IMR-90 (cell line): Measurements from ENCODE around the gene PTPRN2. TPM values are rescaled to one million over a fixed set of nuclear protein-coding genes. Genes with fewer than 3 reads are reported as not detected.

Experiments
- ATAC-seq: fragments of 200-7000 bp; cut with Tn5 transposase; 2 replicates; pipeline ENCODE4 v1.9.1; 2020; ENCODE audit warnings: low read depth, mild to moderate bottlenecking, moderate library complexity
- BruUV-seq: library from RNA; stranded (reverse); fragments of 400-500 nt; replicated peaks from 2 replicates; lab custom pipeline; 2021; lab: Mats Ljungman, UMichigan
- CTCF ChIA-PET: fragments of 300-600 bp; formaldehyde crosslinking; extraction: SDS; loops from one replicate; lab custom pipeline; 2021; ENCODE audit warnings: antibody characterized with exemption; lab: Yijun Ruan, JAX
- POLR2A ChIA-PET: fragments of 300-600 bp; sonication (Branson Sonifier 250); formaldehyde crosslinking; loops from one replicate; lab custom pipeline; 2022; ENCODE audit warnings: antibody characterized with exemption; ENCODE audit not compliant: unreplicated experiment; lab: Charles Lee
- DNase-seq: peaks from one replicate; pipeline ENCODE4 v3.0.0; 2013
- H2AFZ ChIP-seq: replicated peaks from 2 replicates; pipeline ENCODE3; 2013; ENCODE audit warnings: low read length, mild to moderate bottlenecking; ENCODE audit not compliant: poor library complexity
- H2AK5ac ChIP-seq: 2 replicates; pipeline ENCODE4 v1.6.1; 2013; ENCODE audit warnings: low read depth, low read length, inconsistent platforms
- H2AK9ac ChIP-seq: replicated peaks from 2 replicates; pipeline ENCODE3; 2013; ENCODE audit warnings: mild to moderate bottlenecking, low read depth, low read length, moderate library complexity; ENCODE audit not compliant: poor library complexity
- H2BK120ac ChIP-seq: 2 replicates; pipeline ENCODE4 v1.6.1; 2013; ENCODE audit warnings: low read depth, low read length, inconsistent platforms
- H2BK15ac ChIP-seq: 3 replicates; pipeline ENCODE4 v1.6.1; 2013; ENCODE audit warnings: low read depth, low read length, inconsistent platforms
- H2BK20ac ChIP-seq: 2 replicates; pipeline ENCODE4 v1.6.1; 2013; ENCODE audit warnings: low read depth, mild to moderate bottlenecking, inconsistent platforms, low read length, moderate library complexity
- H2BK5ac ChIP-seq: 2 replicates; pipeline ENCODE4 v1.6.1; 2013; ENCODE audit warnings: mild to moderate bottlenecking, low read depth, low read length, inconsistent platforms; ENCODE audit not compliant: poor library complexity, severe bottlenecking
- H3K14ac ChIP-seq: replicated peaks from 2 replicates; pipeline ENCODE4 v1.6.1; 2013; ENCODE audit warnings: low read depth, low read length, inconsistent platforms
- H3K18ac ChIP-seq: 2 replicates; pipeline ENCODE4 v1.6.1; 2013; ENCODE audit warnings: low read depth, low read length, control low read depth
- H3K23ac ChIP-seq: 2 replicates; pipeline ENCODE4 v1.6.1; 2013; ENCODE audit warnings: low read depth, low read length, inconsistent platforms
- H3K27ac ChIP-seq: 2 replicates; pipeline ENCODE4 v1.5.1; 2013; ENCODE audit warnings: mild to moderate bottlenecking, control low read depth, low read length; ENCODE audit not compliant: insufficient read depth
- H3K27me3 ChIP-seq: 2 replicates; pipeline ENCODE4 v1.6.1; 2013; ENCODE audit warnings: low read length; ENCODE audit not compliant: control insufficient read depth, insufficient read depth
- H3K36me3 ChIP-seq: 2 replicates; pipeline ENCODE4 v1.6.1; 2013; ENCODE audit warnings: low read length, mixed read lengths; ENCODE audit not compliant: control insufficient read depth, insufficient read depth
- H3K4ac ChIP-seq: 2 replicates; pipeline ENCODE4 v1.6.1; 2013; ENCODE audit warnings: low read depth, low read length, inconsistent platforms
- H3K4me1 ChIP-seq: 2 replicates; pipeline ENCODE4 v1.6.1; 2013; ENCODE audit warnings: low read length, mixed read lengths; ENCODE audit not compliant: control insufficient read depth, insufficient read depth
- H3K4me2 ChIP-seq: 2 replicates; pipeline ENCODE4 v1.6.1; 2013; ENCODE audit warnings: low read depth, mild to moderate bottlenecking, control low read depth, low read length, moderate library complexity
- H3K4me3 ChIP-seq: 2 replicates; pipeline ENCODE4 v1.5.1; 2013; ENCODE audit warnings: low read depth, mild to moderate bottlenecking, control low read depth, low read length, moderate library complexity; ENCODE audit not compliant: insufficient read depth
- H3K56ac ChIP-seq: 2 replicates; pipeline ENCODE4 v1.6.1; 2013; ENCODE audit warnings: low read length, inconsistent platforms; ENCODE audit not compliant: insufficient read depth; ENCODE audit errors: extremely low read depth
- H3K79me1 ChIP-seq, 2 experiments: 2 replicates each; pipeline ENCODE4 v1.6.1; 2013; ENCODE audit warnings: low read length in 2 of 2, inconsistent platforms in 1 of 2, low read depth in 1 of 2
- H3K9ac ChIP-seq: 2 replicates; pipeline ENCODE4 v1.6.1; 2013; ENCODE audit warnings: low read depth, low read length, control low read depth
- H3K9me1 ChIP-seq: 2 replicates; pipeline ENCODE4 v1.6.1; 2013; ENCODE audit warnings: low read length, inconsistent platforms; ENCODE audit not compliant: insufficient read depth
- H3K9me3 ChIP-seq: 2 replicates; pipeline ENCODE4 v1.6.1; 2013; ENCODE audit warnings: low read length; ENCODE audit not compliant: control insufficient read depth, insufficient read depth
- H4K20me1 ChIP-seq: 2 replicates; pipeline ENCODE4 v1.6.1; 2013; ENCODE audit warnings: low read length, inconsistent platforms; ENCODE audit not compliant: insufficient read depth
- H4K5ac ChIP-seq: 2 replicates; pipeline ENCODE4 v1.6.1; 2013; ENCODE audit warnings: mild to moderate bottlenecking, low read depth, low read length, control low read depth
- H4K8ac ChIP-seq, 2 experiments: 2 replicates each; pipeline ENCODE4 v1.6.1; 2013; ENCODE audit warnings: low read depth in 2 of 2, low read length in 2 of 2, control low read depth in 1 of 2, inconsistent platforms in 1 of 2
- H4K91ac ChIP-seq: 2 replicates; pipeline ENCODE4 v1.6.1; 2013; ENCODE audit warnings: low read depth, low read length, inconsistent platforms; ENCODE audit not compliant: insufficient read depth
- CHD1 ChIP-seq: IDR thresholded peaks from 2 replicates; pipeline ENCODE4 v1.6.1; 2012; ENCODE audit warnings: low read depth, low read length, improper control_type of control experiment
- WGBS, 2 experiments: methylation state at CpG; one replicate each; pipeline versions ENCODE4 v1.1.5 to v1.1.7; 2013; ENCODE audit warnings: missing lambda C conversion rate in 2 of 2; ENCODE audit not compliant: insufficient read length in 1 of 2; ENCODE audit errors: extremely low coverage in 2 of 2; 5-methylcytosine and 5-hydroxymethylcytosine counted together
- dilution Hi-C: fragments of 300-500 bp; cut with HindIII; formaldehyde crosslinking; loops from one replicate; pipeline ENCODE4 v1.14.3; 2018; ENCODE audit warnings: low sequenced_read_pairs; ENCODE audit not compliant: unreplicated experiment
- in situ Hi-C: fragments of 300-500 bp; cut with MboI; formaldehyde crosslinking; loops from 3 replicates; pipeline ENCODE4 v1.14.3; 2019; ENCODE audit warnings: low sequenced_read_pairs, inconsistent platforms, mixed read lengths
- intact Hi-C: fragments of 100-400 bp; cut with micrococcal nuclease; formaldehyde crosslinking; loops from 2 replicates; pipeline ENCODE4 v1.10.0; 2022
- polyA plus RNA-seq, 3 experiments: library from polyadenylated mRNA; depleted of rRNA; stranded (reverse); fragments of >200 nt; gene quantifications; 2 replicates each; pipeline ENCODE4 v1.2.3, GENCODE V29; 2012; ENCODE audit warnings: low replicate concordance in 1 of 3
- total RNA-seq: library from RNA; depleted of rRNA; stranded (reverse); fragments of >200 nt; gene quantifications from 2 replicates; pipeline ENCODE4 v1.2.3, GENCODE V29; 2012

The PTPRN2 gene
- total and polyA plus RNA-seq, 2 of the 4 experiments (the other 2 are of a cell fraction), result 0.03 TPM; not detected in 1

DNA sequence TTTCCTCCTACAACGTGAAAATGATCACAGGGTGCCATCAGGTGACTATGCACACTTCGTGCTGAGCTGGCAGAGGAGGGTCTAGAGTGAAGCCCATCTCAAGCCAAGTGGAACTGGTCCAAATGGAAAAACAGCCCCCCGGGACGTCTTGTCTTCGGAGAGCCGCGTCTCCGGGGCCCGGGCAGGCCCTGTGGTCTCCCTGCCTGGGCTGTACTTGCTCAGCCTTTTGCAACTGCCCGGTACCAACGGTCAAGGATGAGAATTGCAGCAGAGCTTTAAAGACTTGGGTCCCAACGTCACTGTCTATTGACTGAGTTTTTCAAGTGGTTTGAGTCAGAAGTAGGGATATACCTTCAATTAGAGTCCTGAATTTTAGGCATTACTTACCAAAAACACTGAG, 315.5 kb downstream of the PTPRN2 start:
- no peak overlapping the region for H2AFZ ChIP-seq
- dilution Hi-C loops, result no loop called here
- no peaks in the 10 kb centered on the region for H3K27me3 ChIP-seq
- H2BK15ac ChIP-seq, result no peak overlapping the region
- 53% methylated on average over 3 of the region's 12 CpGs; no CpG with 5 or more reads in 1 of the 2 experiments for WGBS, 2 experiments
- ATAC-seq (no peak), DNase-seq (no peak)
- no peak overlapping the region for H4K91ac ChIP-seq
- peaks cover 58% of the 10 kb centered on the region for H3K9me3 ChIP-seq
- POLR2A ChIA-PET, result no interaction called here
- H3K4ac ChIP-seq, result no peak overlapping the region
- no peak overlapping the region for H2BK120ac ChIP-seq
- no peak overlapping the region for H3K27ac ChIP-seq
- CTCF ChIA-PET, result no interaction called here
- H3K36me3 ChIP-seq, result no peaks in the 10 kb centered on the region
- no peak overlapping the region for H3K18ac ChIP-seq
- no peak overlapping the region for H4K8ac ChIP-seq
- intact Hi-C loops, result no loop called here
- no peak overlapping the region for H3K56ac ChIP-seq
- H3K4me3 ChIP-seq, result no peak overlapping the region
- H2BK20ac ChIP-seq, result no peak overlapping the region
- H3K4me1 ChIP-seq, result no peaks in the 10 kb centered on the region
- no peak overlapping the region for H2BK5ac ChIP-seq
- no peak overlapping the region for H3K9ac ChIP-seq
- no peak overlapping the region for H3K14ac ChIP-seq
- H3K79me1 ChIP-seq, result no peaks in the 10 kb centered on the region
- no peaks in the 10 kb centered on the region for H4K20me1 ChIP-seq
- no peak overlapping the region for H2AK5ac ChIP-seq
- no peak for TF ChIP-seq CHD1
- H3K23ac ChIP-seq, result no peak overlapping the region
- H4K5ac ChIP-seq, result no peak overlapping the region
- no peak overlapping the region for H3K4me2 ChIP-seq
- H2AK9ac ChIP-seq, result no peak overlapping the region
- BruUV-seq, result no TSS peak
- H3K9me1 ChIP-seq, result no peaks in the 10 kb centered on the region
- in situ Hi-C loops, result no loop called here
